NOMO-1 (cell line): ENCODE results near the gene ANGPTL3.
"Not testable (repeated sequence)": the region's sequence is repeated elsewhere in the genome, so short reads cannot be mapped to it uniquely, and the experiment has no call there.

Experiments used
- DNase-seq, 2 experiments: peaks; one replicate each; lab custom pipeline; 2025; ENCODE audit not compliant: unreplicated experiment in 2 of 2; lab: John Stamatoyannopoulos, UW

The ANGPTL3 gene, protein sequence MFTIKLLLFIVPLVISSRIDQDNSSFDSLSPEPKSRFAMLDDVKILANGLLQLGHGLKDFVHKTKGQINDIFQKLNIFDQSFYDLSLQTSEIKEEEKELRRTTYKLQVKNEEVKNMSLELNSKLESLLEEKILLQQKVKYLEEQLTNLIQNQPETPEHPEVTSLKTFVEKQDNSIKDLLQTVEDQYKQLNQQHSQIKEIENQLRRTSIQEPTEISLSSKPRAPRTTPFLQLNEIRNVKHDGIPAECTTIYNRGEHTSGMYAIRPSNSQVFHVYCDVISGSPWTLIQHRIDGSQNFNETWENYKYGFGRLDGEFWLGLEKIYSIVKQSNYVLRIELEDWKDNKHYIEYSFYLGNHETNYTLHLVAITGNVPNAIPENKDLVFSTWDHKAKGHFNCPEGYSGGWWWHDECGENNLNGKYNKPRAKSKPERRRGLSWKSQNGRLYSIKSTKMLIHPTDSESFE

DNA sequence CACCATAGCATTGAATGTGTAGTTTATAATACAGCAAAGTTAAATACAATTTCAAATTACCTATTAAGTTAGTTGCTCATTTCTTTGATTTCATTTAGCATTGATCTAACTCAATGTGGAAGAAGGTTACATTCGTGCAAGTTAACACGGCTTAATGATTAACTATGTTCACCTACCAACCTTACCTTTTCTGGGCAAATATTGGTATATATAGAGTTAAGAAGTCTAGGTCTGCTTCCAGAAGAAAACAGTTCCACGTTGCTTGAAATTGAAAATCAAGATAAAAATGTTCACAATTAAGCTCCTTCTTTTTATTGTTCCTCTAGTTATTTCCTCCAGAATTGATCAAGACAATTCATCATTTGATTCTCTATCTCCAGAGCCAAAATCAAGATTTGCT, at the start of gene ANGPTL3:
Gene ANGPTL3 (plus strand): TSS at position 240 of the 400 bp plus-strand sequence. CDS start 47 bp downstream, at position 287.
- DNase-seq = no peak

DNA sequence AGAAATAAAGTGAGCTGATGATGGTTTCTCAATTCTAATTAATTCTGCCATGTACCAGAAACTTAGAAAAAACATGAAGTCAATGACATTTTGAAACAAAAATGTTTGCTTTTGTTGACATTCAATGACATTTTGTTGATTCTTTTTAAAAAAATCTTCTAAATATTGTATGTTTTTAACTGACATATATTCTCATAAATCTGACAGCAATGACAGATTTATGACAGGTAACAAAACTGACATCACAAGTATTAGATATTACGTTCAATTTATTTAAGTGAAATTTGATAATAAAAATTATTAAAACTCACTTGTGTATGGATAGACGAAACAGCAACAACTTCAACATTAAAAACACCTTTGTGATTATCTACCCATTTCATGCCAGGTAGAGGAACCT, 36.0 kb upstream of the ANGPTL3 start:
- no peak for DNase-seq

DNA sequence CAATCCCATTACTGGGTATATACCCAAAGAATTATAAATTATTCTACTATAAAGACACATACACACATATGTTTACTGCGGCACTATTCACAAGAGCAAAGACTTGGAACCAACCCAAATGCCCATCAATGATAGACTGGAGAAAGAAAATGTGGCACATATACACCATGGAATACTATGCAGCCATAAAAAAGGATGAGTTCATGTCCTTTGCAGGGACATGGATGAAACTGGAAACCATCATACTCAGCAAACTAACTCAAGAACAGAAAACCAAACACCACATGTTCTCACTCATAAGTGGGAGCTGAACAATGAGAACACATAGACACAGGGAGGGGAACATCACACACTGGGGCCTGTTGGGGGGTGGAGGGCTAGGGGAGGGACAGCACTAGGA, 30.1 kb upstream of the ANGPTL3 start:
- DNase-seq = not testable (repeated sequence)

GRCh38 chr1:62567926-62568325, 29.4 kb upstream of the ANGPTL3 start:
- DNase-seq = peak; percentile 1 to 50

DNA sequence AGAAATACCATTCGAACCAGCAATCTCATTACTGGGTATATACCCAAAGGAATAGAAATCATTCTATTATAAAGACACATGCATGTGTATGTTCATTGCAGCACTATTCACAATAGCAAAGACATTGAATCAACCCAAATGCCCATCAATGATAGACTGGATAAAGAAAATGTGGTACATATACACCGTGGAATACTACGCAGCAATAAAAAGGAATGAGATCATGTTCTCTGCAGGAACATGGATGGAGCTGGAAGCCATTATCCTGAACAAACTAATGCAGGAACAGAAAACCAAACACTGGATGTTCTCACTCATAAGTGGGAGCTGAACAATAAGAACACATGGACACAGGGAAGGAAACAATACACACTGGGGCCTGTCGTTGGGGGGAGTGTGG, 25.8 kb upstream of the ANGPTL3 start:
- DNase-seq = not testable (repeated sequence)

DNA sequence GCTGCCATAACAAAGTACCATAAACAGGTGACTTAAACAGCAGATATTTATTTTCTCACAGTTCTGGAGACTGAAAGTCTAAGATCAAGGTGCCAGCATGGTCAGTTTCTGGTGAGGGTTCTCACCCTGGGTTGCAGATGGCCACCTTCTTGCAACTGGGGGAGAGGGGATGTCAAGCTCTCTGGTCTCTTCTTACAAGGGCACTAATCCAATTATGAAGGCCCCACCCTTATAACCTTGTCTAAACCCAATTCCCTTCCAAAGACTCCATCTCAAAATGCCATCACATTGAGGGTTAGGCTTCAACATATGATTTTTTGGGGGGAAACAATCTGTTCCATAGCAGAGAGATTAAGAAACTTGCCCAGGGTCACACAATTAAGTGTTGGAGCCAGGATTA, 24.8 kb upstream of the ANGPTL3 start:
- DNase-seq = no peak

GRCh38 chr1:62573675-62574074, 23.6 kb upstream of the ANGPTL3 start:
- no peak for DNase-seq

DNA sequence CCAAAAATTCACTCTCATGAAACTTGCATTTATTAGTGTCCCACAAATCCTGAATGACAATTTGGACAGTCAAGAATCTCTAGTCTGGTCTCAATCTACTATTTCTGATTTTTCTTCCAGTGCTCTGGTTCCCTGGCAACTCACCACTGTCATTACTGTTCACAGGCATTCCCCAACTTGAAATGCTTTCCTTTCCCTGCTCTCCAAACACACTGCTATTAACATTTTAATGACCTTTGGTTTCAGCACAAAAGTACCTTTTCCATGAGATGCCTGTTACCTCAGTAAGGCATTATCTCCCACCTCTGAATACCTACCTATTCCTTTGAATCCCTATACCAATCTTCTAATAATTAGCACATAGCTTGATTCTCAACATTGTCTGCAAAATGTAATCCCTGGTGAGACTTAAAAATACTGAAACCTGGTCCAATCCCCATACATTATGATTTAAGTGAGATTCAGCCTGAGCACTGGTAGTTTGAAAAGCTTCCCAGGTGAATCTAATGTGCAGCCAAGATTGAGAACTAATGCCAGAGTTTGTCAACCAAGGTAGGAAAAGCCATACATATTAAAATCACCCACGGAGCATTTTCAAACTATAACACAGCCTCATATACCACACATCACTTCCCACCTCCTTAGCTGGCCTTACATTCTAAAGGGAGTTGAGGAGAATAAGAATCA, 11.7 kb upstream of the ANGPTL3 start:
- no peak for DNase-seq

DNA sequence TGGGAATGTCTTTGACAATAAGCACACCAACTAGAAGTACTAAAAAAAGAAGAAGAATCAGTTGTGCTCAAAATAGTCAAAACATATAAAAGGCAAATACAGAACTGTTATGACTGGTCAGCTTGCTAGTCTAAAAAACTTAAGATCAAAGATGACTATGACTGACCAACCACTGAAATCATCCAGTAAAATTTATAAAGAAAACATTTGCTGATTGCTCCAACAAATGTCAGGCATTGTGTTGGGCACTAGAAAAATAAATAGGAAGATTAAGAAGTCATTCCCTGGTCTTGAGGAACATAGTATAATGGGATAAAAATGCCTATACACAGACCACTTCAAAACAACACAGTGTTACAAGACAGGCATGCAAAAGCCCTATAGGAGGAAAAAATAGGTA, 9.3 kb upstream of the ANGPTL3 start:
- no peak for DNase-seq

GRCh38 chr1:62589321-62589720, 8.0 kb upstream of the ANGPTL3 start:
- DNase-seq = no peak

- DNase-seq = no peak
Observed at GRCh38 chr1:62590255-62590969, 6.9 kb upstream of the ANGPTL3 start.

- DNase-seq = no peak
Observed at GRCh38 chr1:62590970-62591368, 6.4 kb upstream of the ANGPTL3 start.

- no peak for DNase-seq
Observed at GRCh38 chr1:62593825-62594394, 3.4 kb upstream of the ANGPTL3 start.

DNA sequence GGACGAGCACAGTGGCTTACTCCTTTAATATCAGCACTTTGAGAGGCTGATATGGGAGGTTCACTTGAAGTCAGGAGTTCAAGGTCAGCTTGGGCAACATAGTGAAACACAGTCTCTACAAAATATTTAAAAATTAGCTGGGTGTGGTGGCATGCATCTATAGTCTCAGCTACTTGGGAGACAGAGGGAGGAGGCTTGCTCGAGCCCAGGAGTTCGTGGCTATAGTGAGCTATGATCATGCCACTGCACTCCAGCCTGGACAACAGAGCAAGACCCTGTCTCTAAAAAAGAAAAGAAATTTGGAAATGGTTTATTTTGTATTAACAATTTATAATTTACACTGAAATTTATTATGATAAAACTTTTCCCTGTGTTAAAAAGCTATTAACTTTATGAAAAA, 1.7 kb upstream of the ANGPTL3 start:
- no peak for DNase-seq

- DNase-seq = no peak
Observed at GRCh38 chr1:62599044-62599443, 1.7 kb downstream of the ANGPTL3 start.

DNA sequence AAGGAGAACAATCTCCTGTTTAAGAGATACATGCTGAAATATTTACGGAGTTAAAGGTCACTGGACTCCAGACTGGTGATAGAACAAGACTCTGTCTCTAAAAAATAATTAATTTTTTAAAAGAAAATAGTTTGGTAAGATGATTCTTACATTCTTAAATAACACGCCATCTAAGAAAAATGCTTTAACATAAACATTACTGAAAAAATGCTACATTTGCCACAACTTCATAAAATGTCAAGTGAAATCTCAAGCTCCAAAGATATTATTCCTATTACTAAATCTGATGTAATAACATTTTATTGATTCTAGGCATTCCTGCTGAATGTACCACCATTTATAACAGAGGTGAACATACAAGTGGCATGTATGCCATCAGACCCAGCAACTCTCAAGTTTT, 4.1 kb downstream of the ANGPTL3 start:
- DNase-seq = no peak

DNA sequence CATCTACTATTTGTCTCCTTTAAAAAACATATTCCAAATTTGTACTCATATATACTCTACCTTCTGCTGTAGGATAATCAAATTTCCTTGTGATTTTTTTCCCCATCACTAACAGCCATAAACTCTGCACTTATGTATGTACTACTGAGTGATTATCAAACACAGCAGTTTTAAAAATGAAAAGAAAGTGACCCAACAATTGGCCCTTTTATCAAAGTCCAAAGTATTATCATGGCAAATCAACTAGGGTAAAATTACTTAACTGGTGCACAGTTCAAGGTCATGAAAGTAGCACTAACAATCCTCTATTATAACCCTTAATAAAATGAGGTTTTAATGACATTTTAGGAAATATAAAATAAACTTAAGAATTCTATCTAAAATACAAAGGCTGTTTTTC, 11.6 kb downstream of the ANGPTL3 start:
- no peak for DNase-seq

- DNase-seq = not testable (repeated sequence)
Observed at GRCh38 chr1:62610588-62610987, 13.3 kb downstream of the ANGPTL3 start.

DNA sequence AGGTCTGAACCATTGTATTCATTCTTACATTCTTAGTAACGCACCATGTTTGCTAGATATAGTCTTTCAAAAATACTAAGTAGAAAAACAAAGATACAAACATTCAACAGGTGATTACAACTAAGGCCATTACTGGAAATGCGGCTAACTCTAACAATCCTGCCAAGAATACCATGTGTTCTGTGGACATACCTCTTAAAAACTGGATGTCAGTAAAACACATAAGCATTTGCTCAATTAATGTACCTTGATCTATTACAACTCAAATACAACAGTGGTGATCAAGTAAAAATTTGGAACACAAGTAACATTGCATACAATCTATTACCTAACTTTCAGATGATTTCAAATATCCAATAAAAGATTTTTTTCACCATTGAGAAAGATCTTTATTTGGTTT, 15.4 kb downstream of the ANGPTL3 start:
- no peak for DNase-seq

DNA sequence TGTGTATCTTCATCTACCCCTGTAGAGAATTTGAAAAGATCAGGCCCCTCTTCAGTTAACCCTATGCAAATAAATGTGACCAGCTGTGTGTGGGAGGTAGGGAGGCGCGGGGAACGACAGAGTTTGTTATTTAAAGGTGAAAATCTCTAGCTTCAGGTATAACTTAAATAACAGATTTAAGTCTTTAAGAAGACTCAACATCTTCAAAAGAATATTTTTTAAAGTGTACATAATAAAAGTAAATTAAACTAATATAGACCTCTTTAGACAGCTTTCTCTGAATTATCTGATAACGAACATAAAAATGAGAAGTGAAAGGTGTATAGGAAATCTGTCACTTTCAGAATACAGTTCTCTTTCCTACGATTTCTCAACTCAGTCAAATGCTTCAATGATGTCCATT, 16.0 kb downstream of the ANGPTL3 start:
- peak in 1 of 2 experiments; percentile 29 for DNase-seq

GRCh38 chr1:62613890-62614289, 16.6 kb downstream of the ANGPTL3 start:
- no peak for DNase-seq
